Neuronal stem cell (in vitro differentiated cells): ENCODE results near the gene TCF19.

Experiments
- DNase-seq: peaks from one replicate; pipeline ENCODE4 v3.0.0-alpha.2; 2013; ENCODE audit warnings: low spot score
- H2AFZ ChIP-seq: one replicate; pipeline ENCODE4 v1.6.1; 2013; ENCODE audit warnings: mild to moderate bottlenecking, low read length, inconsistent platforms
- H2AK5ac ChIP-seq: 2 replicates; pipeline ENCODE4 v1.6.1; 2013; ENCODE audit warnings: low read depth, mild to moderate bottlenecking, inconsistent platforms, low read length, moderate library complexity, mixed read lengths
- H2BK120ac ChIP-seq: 2 replicates; pipeline ENCODE4 v1.6.1; 2013; ENCODE audit warnings: low read depth, mild to moderate bottlenecking, inconsistent platforms, low read length, moderate library complexity, mixed read lengths
- H2BK12ac ChIP-seq: one replicate; pipeline ENCODE4 v1.6.1; 2013; ENCODE audit warnings: low read length, inconsistent platforms
- H2BK15ac ChIP-seq: 2 replicates; pipeline ENCODE4 v1.6.1; 2013; ENCODE audit warnings: mild to moderate bottlenecking, low read length, inconsistent platforms, mixed read lengths
- H2BK5ac ChIP-seq: one replicate; pipeline ENCODE4 v1.6.1; 2013; ENCODE audit warnings: inconsistent platforms, mild to moderate bottlenecking, low read length, moderate library complexity
- H3K14ac ChIP-seq: one replicate; pipeline ENCODE4 v1.6.1; 2013; ENCODE audit warnings: low read length, inconsistent platforms
- H3K18ac ChIP-seq: 2 replicates; pipeline ENCODE4 v1.6.1; 2013; ENCODE audit warnings: low read length, inconsistent platforms
- H3K23ac ChIP-seq: 2 replicates; pipeline ENCODE4 v1.6.1; 2013; ENCODE audit warnings: low read depth, mild to moderate bottlenecking, mixed read lengths, low read length, inconsistent platforms; ENCODE audit not compliant: poor library complexity
- H3K27ac ChIP-seq: replicated peaks from 3 replicates; pipeline ENCODE4 v1.5.1; 2013; ENCODE audit warnings: low read length, inconsistent platforms
- H3K27me3 ChIP-seq, 3 experiments: 2 replicates each; pipeline ENCODE4 v1.6.1; 2013; ENCODE audit warnings: low read length in 3 of 3, mild to moderate bottlenecking in 2 of 3, inconsistent platforms in 1 of 3, low read depth in 1 of 3, mixed read lengths in 1 of 3, moderate library complexity in 1 of 3; ENCODE audit not compliant: control insufficient read depth in 3 of 3, insufficient read depth in 3 of 3
- H3K36me3 ChIP-seq, 2 donors: replicated peaks in 1 of 2; 2 replicates each; pipeline ENCODE4 v1.6.1; 2013; ENCODE audit warnings: low read length in 2 of 2; ENCODE audit not compliant: control insufficient read depth in 2 of 2, insufficient read depth in 2 of 2
- H3K4ac ChIP-seq: 2 replicates; pipeline ENCODE4 v1.6.1; 2013; ENCODE audit warnings: inconsistent platforms, mild to moderate bottlenecking, low read length, moderate library complexity
- H3K4me1 ChIP-seq, 2 donors: 1 replicate in 1 of 2; 2 replicates in 1 of 2; pipeline ENCODE4 v1.6.1; 2013; ENCODE audit warnings: low read length in 2 of 2, low read depth in 1 of 2; ENCODE audit not compliant: control insufficient read depth in 2 of 2, insufficient read depth in 1 of 2
- H3K4me2 ChIP-seq: one replicate; pipeline ENCODE4 v1.6.1; 2013; ENCODE audit warnings: mild to moderate bottlenecking, low read length, inconsistent platforms; ENCODE audit not compliant: insufficient read depth, poor library complexity, severe bottlenecking
- H3K4me3 ChIP-seq, 2 donors: 2 replicates each; pipeline ENCODE4 v1.5.1; 2013; ENCODE audit warnings: low read length in 2 of 2, mild to moderate bottlenecking in 2 of 2, inconsistent platforms in 1 of 2, moderate library complexity in 1 of 2
- H3K79me1 ChIP-seq: one replicate; pipeline ENCODE4 v1.6.1; 2013; ENCODE audit warnings: low read depth, mild to moderate bottlenecking, inconsistent platforms, low read length, moderate library complexity
- H3K9ac ChIP-seq: one replicate; pipeline ENCODE4 v1.6.1; 2013; ENCODE audit warnings: mild to moderate bottlenecking, low read depth, low read length, inconsistent platforms; ENCODE audit not compliant: poor library complexity
- H3K9me3 ChIP-seq, 2 donors: replicated peaks in 1 of 2; 2 replicates each; pipeline versions ENCODE3 to v1.6.1; 2013; ENCODE audit warnings: low read length in 2 of 2, mild to moderate bottlenecking in 2 of 2, inconsistent platforms in 1 of 2, low read depth in 1 of 2, mixed read lengths in 1 of 2, moderate library complexity in 1 of 2; ENCODE audit not compliant: control insufficient read depth in 2 of 2, insufficient read depth in 1 of 2
- H4K8ac ChIP-seq: one replicate; pipeline ENCODE4 v1.6.1; 2013; ENCODE audit warnings: low read depth, mild to moderate bottlenecking, inconsistent platforms, low read length, moderate library complexity
- H4K91ac ChIP-seq: one replicate; pipeline ENCODE4 v1.6.1; 2013; ENCODE audit warnings: low read length, low read depth, mild to moderate bottlenecking, inconsistent platforms; ENCODE audit not compliant: poor library complexity
- WGBS, 2 donors: extraction: QIAGEN DNeasy Blood & Tissue Kit; methylation state at CpG; one replicate each; pipeline ENCODE4 v1.1.7; 2013; ENCODE audit warnings: missing lambda C conversion rate in 2 of 2, mixed read lengths in 1 of 2; ENCODE audit not compliant: insufficient read length in 2 of 2, insufficient replicate concordance in 1 of 2; ENCODE audit errors: extremely low coverage in 2 of 2; 5-methylcytosine and 5-hydroxymethylcytosine counted together

Gene TCF19

DNA sequence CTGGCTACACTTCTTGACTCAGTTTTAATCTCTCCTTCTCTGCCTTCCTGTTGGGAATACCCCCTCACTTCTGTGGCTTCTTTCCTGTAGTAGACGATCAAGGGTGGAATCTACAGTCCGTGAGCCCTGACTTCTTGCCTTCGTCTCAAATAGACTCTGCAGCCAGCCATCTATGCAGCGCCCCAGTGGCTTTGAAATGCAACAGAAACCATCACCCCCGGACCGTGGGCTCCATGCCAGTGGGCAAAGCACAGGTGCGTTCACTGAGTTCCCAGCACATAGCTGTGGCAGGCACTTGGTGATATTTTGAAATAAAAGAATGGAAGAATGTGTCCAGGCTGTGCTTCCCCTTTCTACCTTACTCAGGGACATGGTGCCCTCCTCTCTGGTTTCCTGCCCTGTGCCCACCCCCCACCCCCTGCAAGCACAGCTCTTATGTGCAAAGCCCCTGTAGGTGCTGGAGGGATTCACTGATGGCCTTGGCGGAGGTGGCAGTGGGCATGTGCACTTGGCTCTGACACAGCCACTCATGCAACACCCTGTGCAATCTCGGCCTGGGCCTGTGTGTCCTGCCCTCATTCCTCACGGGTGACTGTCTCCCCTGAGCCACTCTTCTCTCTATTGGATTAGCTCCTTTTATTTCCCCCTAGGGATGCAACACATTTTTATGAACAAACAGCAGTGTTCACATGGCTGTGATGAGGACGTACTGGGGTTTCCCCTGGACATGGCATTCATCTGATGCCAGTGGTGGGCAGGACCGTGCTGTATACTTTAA, 32.6 kb upstream of the TCF19 start:
- Histone ChIP-seq H3K4me1 (peaks cover 3 to 14% of the 10 kb centered on the region in 2 donors), H2BK12ac (no peak overlapping the region), H3K79me1 (no peaks in the 10 kb centered on the region), H3K27ac (no peak overlapping the region), H2BK15ac (no peak overlapping the region), H3K4me3 (no peak overlapping the region), H3K14ac (no peak overlapping the region), H3K4ac (no peak overlapping the region), H3K18ac (no peak overlapping the region), H4K8ac (no peak overlapping the region), H3K36me3 (no peaks in the 10 kb centered on the region), H3K4me2 (no peak overlapping the region), H3K9ac (no peak overlapping the region), H2AFZ (no peak overlapping the region), H3K23ac (no peak overlapping the region), H4K91ac (no peak overlapping the region), H3K27me3 (peaks cover 0 to 29% (median 0%) of the 10 kb centered on the region in 3 experiments), H2AK5ac (no peak overlapping the region), H2BK5ac (no peak overlapping the region), H3K9me3 (no peaks in the 10 kb centered on the region), H2BK120ac (no peak overlapping the region)
- no peak for DNase-seq
- no CpG with 5 or more reads among the region's 12 CpGs for WGBS, 2 donors

DNA sequence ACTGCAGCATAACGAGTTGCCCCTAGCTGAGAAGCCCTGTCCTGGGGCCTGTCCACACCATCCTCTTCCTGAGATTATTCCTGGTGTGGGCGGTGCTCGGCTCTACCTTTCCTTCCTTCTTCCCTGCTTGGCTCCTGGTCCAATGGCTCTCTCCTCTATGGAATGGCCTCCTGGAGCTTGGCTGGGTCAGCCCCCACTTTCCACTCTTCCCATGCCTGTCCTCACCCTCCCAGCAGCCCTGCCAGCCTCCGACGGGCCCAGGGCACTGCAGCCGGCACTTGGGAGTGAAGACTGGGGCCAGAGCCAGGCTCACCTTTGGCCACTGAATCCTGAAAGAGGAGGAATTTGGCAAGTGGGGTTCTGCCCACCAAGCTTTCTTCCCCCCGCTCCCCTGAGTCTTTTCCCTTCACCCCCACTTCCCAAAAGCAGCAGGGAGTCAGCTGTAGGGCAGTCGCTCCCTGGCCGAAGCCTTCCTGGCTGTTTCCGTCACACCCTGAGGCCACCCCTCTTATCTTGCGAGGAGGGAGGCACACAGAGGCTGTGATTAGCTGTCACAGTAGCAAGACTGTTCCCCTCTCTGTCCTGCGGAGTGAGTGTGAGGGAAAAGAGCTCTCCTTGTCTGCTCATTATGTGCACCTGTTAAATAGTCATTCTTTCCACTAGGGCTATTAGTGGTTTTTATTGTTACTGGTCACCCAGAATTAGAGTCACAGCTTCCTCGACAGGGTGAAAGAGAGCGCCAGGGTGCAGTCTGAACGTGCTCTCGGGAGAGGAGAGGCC, 31.8 kb upstream of the TCF19 start:
- H2AK5ac ChIP-seq, result no peak overlapping the region
- peaks cover 3 to 14% of the 10 kb centered on the region in 2 donors for H3K4me1 ChIP-seq

DNA sequence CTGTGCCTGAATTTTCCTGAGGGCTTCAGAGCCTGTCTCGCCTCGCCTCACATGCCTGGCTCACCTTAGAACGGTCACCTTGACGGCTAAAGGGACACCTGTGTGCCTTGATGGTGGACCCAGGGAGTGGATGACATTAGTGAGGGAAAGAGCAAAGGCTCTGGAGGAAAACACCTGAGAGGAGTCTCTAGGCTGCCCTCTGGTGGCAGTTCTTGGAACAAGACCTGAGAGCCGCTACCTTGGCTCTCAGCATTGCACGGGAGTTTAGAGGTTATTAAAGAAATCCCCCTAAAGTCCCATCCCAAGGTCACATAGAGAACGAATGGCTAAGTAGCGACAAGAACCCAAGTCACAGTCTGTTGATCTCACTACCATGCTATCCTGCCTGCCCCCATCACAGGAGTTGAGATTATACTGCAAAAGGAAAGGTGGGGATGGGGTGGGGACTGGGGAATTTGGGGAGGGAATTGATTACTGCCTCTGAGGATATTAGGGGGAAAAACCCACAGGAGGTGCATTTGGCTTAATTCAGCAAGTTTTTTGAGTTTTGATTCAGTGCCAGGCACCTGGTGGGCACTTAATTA, 30.2 kb upstream of the TCF19 start:
- H4K91ac ChIP-seq, result no peak overlapping the region
- peak; percentile 57 for DNase-seq
- H3K23ac ChIP-seq, result no peak overlapping the region
- H2AFZ ChIP-seq, result no peak overlapping the region
- no peak overlapping the region for H4K8ac ChIP-seq
- no peaks in the 10 kb centered on the region for H3K9me3 ChIP-seq
- no peaks in the 10 kb centered on the region for H3K36me3 ChIP-seq
- no peak overlapping the region for H3K9ac ChIP-seq
- no CpG with 5 or more reads among the region's 8 CpGs for WGBS, 2 donors
- no peak overlapping the region for H2BK120ac ChIP-seq
- H3K79me1 ChIP-seq, result no peaks in the 10 kb centered on the region
- H3K4ac ChIP-seq, result no peak overlapping the region
- H2BK15ac ChIP-seq, result no peak overlapping the region
- no peak overlapping the region for H3K4me3 ChIP-seq
- no peak overlapping the region for H3K18ac ChIP-seq
- peaks cover 0 to 25% (median 0%) of the 10 kb centered on the region in 3 experiments for H3K27me3 ChIP-seq
- H3K4me1 ChIP-seq, result peaks cover 3 to 14% of the 10 kb centered on the region in 2 donors
- H3K27ac ChIP-seq, result no peak overlapping the region
- no peak overlapping the region for H2AK5ac ChIP-seq
- H3K14ac ChIP-seq, result no peak overlapping the region
- H2BK5ac ChIP-seq, result no peak overlapping the region
- no peak overlapping the region for H2BK12ac ChIP-seq
- no peak overlapping the region for H3K4me2 ChIP-seq

More for the DNA sequence above, 31.8 kb upstream of the TCF19 start:
- Histone ChIP-seq H2AFZ (peak overlapping the region; percentile 47), H3K9me3 (no peaks in the 10 kb centered on the region), H3K79me1 (no peaks in the 10 kb centered on the region), H3K4ac (no peak overlapping the region), H3K27ac (no peak overlapping the region), H3K14ac (no peak overlapping the region), H2BK15ac (no peak overlapping the region), H2BK5ac (no peak overlapping the region), H3K27me3 (peaks cover 0 to 29% (median 0%) of the 10 kb centered on the region in 3 experiments), H3K23ac (no peak overlapping the region), H2BK12ac (peak overlapping the region; percentile 60), H3K9ac (no peak overlapping the region), H3K18ac (no peak overlapping the region), H4K91ac (no peak overlapping the region), H3K4me2 (no peak overlapping the region), H3K4me3 (no peak overlapping the region), H3K36me3 (no peaks in the 10 kb centered on the region), H4K8ac (no peak overlapping the region), H2BK120ac (no peak overlapping the region)
- no CpG with 5 or more reads among the region's 16 CpGs for WGBS, 2 donors
- DNase-seq, result no peak

DNA sequence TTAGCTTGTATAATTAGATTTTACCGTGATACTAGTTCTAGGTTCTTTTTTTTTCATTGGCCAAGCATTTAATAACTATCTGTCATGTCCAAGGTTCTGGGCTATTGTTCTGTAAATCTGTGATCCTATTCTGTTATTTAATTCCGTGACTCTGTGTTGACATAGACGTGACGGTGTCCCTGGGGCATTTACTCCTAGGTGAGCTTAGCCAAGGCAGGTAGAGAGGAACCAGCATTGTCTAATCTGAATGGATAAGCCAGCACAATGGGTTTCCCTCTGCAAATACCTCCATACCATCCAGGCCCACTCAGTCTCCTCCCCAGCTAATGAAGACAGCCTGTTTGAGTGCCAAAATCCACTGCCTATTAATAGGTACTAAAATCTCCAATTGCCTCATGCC, 29.3 kb upstream of the TCF19 start:
- no CpG with 5 or more reads among the region's 4 CpGs for WGBS, 2 donors
- Histone ChIP-seq H3K9ac (no peak overlapping the region), H3K23ac (no peak overlapping the region), H3K36me3 (no peaks in the 10 kb centered on the region), H3K14ac (no peak overlapping the region), H2BK15ac (no peak overlapping the region), H3K9me3 (no peaks in the 10 kb centered on the region), H3K4me3 (no peak overlapping the region), H2BK5ac (no peak overlapping the region), H2AFZ (no peak overlapping the region), H3K4ac (no peak overlapping the region), H3K79me1 (no peaks in the 10 kb centered on the region), H3K18ac (no peak overlapping the region), H2BK12ac (no peak overlapping the region), H4K91ac (no peak overlapping the region), H3K4me2 (no peak overlapping the region), H2BK120ac (no peak overlapping the region), H3K4me1 (peaks cover 3 to 10% of the 10 kb centered on the region in 2 donors), H2AK5ac (no peak overlapping the region), H4K8ac (no peak overlapping the region), H3K27ac (no peak overlapping the region), H3K27me3 (peaks cover 0 to 20% (median 0%) of the 10 kb centered on the region in 3 experiments)
- DNase-seq, result no peak
